Liver (tissue), 9 donors: Measurements from ENCODE around the gene PPP6R2. TPM values are rescaled to one million over a fixed set of nuclear protein-coding genes. Genes with fewer than 3 reads are reported as not detected.

Source experiments
- DNase-seq: peaks from one replicate; pipeline ENCODE4 v3.0.0-alpha.2; 2017; ENCODE audit warnings: low spot score
- H3K27ac ChIP-seq, 2 donors: one replicate each; pipeline ENCODE4 v1.7.0; 2013; ENCODE audit warnings: inconsistent platforms in 2 of 2, low read length in 2 of 2, control low read depth in 1 of 2, low read depth in 1 of 2, mild to moderate bottlenecking in 1 of 2
- H3K27me3 ChIP-seq, 4 donors: one replicate each; pipeline versions ENCODE4 v1.6.1 to v1.7.0; 2013; ENCODE audit warnings: low read length in 3 of 4, inconsistent platforms in 1 of 4, mild to moderate bottlenecking in 1 of 4, moderate library complexity in 1 of 4; ENCODE audit not compliant: control insufficient read depth in 4 of 4, insufficient read depth in 4 of 4
- H3K36me3 ChIP-seq, 4 donors: one replicate each; pipeline versions ENCODE4 v1.6.1 to v1.7.0; 2013; ENCODE audit warnings: low read length in 3 of 4, mild to moderate bottlenecking in 3 of 4, low read depth in 1 of 4, moderate library complexity in 1 of 4; ENCODE audit not compliant: control insufficient read depth in 4 of 4, insufficient read depth in 3 of 4
- H3K4me1 ChIP-seq, 4 donors: one replicate each; pipeline versions ENCODE4 v1.6.1 to v1.7.0; 2013; ENCODE audit warnings: low read length in 3 of 4, mild to moderate bottlenecking in 3 of 4, moderate library complexity in 1 of 4; ENCODE audit not compliant: control insufficient read depth in 4 of 4, insufficient read depth in 4 of 4
- H3K4me3 ChIP-seq, 3 donors: one replicate each; pipeline versions ENCODE4 v1.6.1 to v1.7.0; 2013; ENCODE audit warnings: low read length in 3 of 3, control low read depth in 1 of 3, low read depth in 1 of 3, mild to moderate bottlenecking in 1 of 3
- H3K9ac ChIP-seq, 2 donors: one replicate each; pipeline ENCODE4 v1.7.0; 2013; ENCODE audit warnings: low read length in 2 of 2, mild to moderate bottlenecking in 2 of 2, moderate library complexity in 2 of 2, control low read depth in 1 of 2, low read depth in 1 of 2
- H3K9me3 ChIP-seq, 4 donors: one replicate each; pipeline versions ENCODE4 v1.6.1 to v1.7.0; 2013; ENCODE audit warnings: low read length in 3 of 4; ENCODE audit not compliant: control insufficient read depth in 4 of 4
- FOXA1 ChIP-seq: IDR thresholded peaks from 2 replicates; pipeline ENCODE4 v1.6.1; 2016; ENCODE audit warnings: antibody characterized with exemption
- FOXA2 ChIP-seq: IDR thresholded peaks from 2 replicates; pipeline ENCODE4 v1.6.1; 2016; ENCODE audit warnings: antibody characterized with exemption
- GABPA ChIP-seq, 2 donors: IDR thresholded peaks in 1 of 2; conservative IDR thresholded peaks in 1 of 2; 2 replicates each; pipeline ENCODE4 v1.6.1; 2016; ENCODE audit warnings: antibody characterized with exemption in 2 of 2, mild to moderate bottlenecking in 1 of 2, moderate library complexity in 1 of 2
- HNF4A ChIP-seq, 2 donors: conservative IDR thresholded peaks; 2 replicates each; pipeline ENCODE4 v1.6.1; 2016; ENCODE audit warnings: antibody characterized with exemption in 2 of 2, mild to moderate bottlenecking in 2 of 2
- JUND ChIP-seq, 2 donors: IDR thresholded peaks; 2 replicates each; pipeline ENCODE4 v1.6.1; 2016; ENCODE audit warnings: antibody characterized with exemption in 2 of 2
- MAX ChIP-seq: IDR thresholded peaks from 2 replicates; pipeline ENCODE4 v1.6.1; 2016; ENCODE audit warnings: antibody characterized with exemption
- NR2F2 ChIP-seq: IDR thresholded peaks from 2 replicates; pipeline ENCODE4 v1.6.1; 2016; ENCODE audit warnings: antibody characterized with exemption
- RXRA ChIP-seq, 2 donors: IDR thresholded peaks; 2 replicates each; pipeline ENCODE4 v1.6.1; 2017 to 2018; ENCODE audit warnings: antibody characterized with exemption in 2 of 2, mild to moderate bottlenecking in 1 of 2
- SP1 ChIP-seq: IDR thresholded peaks from 2 replicates; pipeline ENCODE4 v1.6.1; 2018; ENCODE audit warnings: antibody characterized with exemption, mild to moderate bottlenecking
- TAF1 ChIP-seq: conservative IDR thresholded peaks from 2 replicates; pipeline ENCODE4 v1.6.1; 2016; ENCODE audit warnings: antibody characterized with exemption, mild to moderate bottlenecking
- YY1 ChIP-seq: IDR thresholded peaks from 2 replicates; pipeline ENCODE4 v1.6.1; 2016; ENCODE audit warnings: antibody characterized with exemption, mild to moderate bottlenecking
- ZBTB33 ChIP-seq: IDR thresholded peaks from 2 replicates; pipeline ENCODE4 v1.6.1; 2016; ENCODE audit warnings: antibody characterized with exemption
- WGBS: extraction: QIAGEN DNeasy Blood & Tissue Kit; methylation state at CpG from one replicate; pipeline ENCODE4 v1.1.7; 2013; 5-methylcytosine and 5-hydroxymethylcytosine counted together
- polyA plus RNA-seq, 2 donors: library from polyadenylated mRNA; stranded (reverse) in 1 of 2; unstranded in 1 of 2; fragments of 200-250 nt in 1 of 2; fragments of >200 nt in 1 of 2; fragmentation: Nextera tagmentation in 1 of 2; extraction: Ambion mirVana in 1 of 2; gene quantifications; one replicate each; pipeline versions ENCODE4 v1.2.1 to v1.2.3, GENCODE V29; 2013 to 2015
- total RNA-seq, 2 donors: library from RNA; depleted of rRNA; stranded (reverse); fragments of >200 nt; gene quantifications; one replicate each; pipeline ENCODE4 v1.2.3, GENCODE V29; 2014
- TF ChIP-seq, protein P1 (sequence below): fragments of 150-350 bp; IDR thresholded peaks from 2 replicates; pipeline ENCODE4 v1.5.1; 2017; ENCODE audit warnings: improper control_type of control experiment, low read depth, low read length; ENCODE audit not compliant: missing input control
- TF ChIP-seq, protein P2 (sequence below): IDR thresholded peaks from 2 replicates; pipeline ENCODE4 v1.6.1; 2016; ENCODE audit warnings: antibody characterized with exemption
- donor health status: healthy.
- donor health status: healthy.
- donor health status: healthy.
- donor health status: healthy.
- donor health status: healthy.

The PPP6R2 gene
- total and polyA plus RNA-seq, 4 donors, result 28.8 to 117 (median 47.2) TPM

DNA sequence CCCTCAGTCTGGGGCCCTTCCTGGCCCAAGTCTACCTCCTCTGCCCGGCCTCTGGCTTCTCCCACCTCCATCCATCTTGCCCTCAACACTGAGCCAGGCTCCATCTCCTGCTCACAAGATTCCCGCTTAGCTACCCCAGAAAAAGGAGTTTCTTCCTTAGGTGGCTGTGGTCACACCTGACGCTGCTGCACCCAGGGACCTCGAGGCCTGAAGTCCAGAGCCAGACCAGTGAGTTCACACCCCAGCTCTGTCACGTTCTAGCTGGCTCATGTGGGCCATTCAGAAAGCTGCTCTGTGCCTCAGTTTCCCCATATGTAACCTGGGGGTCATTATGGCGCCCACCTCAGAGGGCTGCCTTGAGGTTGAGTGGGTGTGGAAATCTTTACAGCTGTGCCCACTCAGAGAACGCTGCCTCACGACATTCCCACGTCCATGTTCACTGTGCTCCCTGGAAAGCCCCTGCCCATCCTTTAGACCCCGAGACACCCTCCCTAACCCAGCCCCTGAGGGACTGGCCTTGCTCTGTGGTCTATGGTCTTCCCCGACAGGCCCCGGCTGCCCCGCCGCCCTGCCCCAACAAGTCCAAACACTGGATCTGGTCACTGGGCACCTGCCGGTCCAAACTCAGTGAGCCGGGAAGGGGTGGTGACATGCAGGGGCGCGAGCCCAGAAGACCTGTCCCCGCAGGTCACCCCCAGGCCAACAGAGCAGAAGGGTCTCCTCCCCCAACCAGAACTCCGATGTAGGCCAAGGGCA, 45.4 kb upstream of the PPP6R2 start:
- 38% methylated on average over 20 of the region's 20 CpGs for WGBS
- DNase-seq, result no peak
- no peaks in the 10 kb centered on the region for H3K36me3 ChIP-seq
- TF ChIP-seq HNF4A (conservative IDR thresholded peaks at IDR 0.05) (peak in 1 of 2 donors; percentile 27), FOXA2 (no peak), FOXA1 (no peak), MAX (no peak)
- no peaks in the 10 kb centered on the region for H3K27me3 ChIP-seq
- no peaks in the 10 kb centered on the region for H3K9me3 ChIP-seq
- peak overlapping the region in 2 of 3 donors; percentile 12 to 36 for H3K4me3 ChIP-seq
- no peak overlapping the region for H3K9ac ChIP-seq
- H3K27ac ChIP-seq, result peak overlapping the region; percentile 31 to 70
- peaks cover 55 to 93% (median 77%) of the 10 kb centered on the region in 4 donors for H3K4me1 ChIP-seq

DNA sequence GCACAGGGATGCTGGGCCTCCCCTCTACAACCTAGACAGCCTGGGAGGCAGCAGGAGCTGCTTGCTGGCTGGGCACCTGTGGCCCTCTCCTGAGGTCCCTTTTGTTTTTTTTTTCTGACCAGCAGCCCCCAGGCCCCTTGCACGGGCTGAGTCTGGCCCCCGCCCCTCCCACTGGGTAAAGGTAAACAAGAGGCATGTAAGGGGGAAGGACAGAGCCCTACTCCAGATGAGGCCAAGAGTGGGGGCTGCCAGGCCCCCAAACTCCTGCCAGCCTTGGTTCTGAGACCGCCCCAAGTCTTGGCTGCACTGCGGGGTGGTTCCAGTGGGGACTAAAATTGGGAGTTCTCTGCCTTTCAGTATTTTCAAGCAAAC, 44.9 kb upstream of the PPP6R2 start:
- Histone ChIP-seq H3K36me3 (no peaks in the 10 kb centered on the region), H3K4me1 (peaks cover 52 to 93% (median 76%) of the 10 kb centered on the region in 4 donors), H3K4me3 (peak overlapping the region in 1 of 3 donors; percentile 36), H3K27me3 (no peaks in the 10 kb centered on the region), H3K9me3 (no peaks in the 10 kb centered on the region), H3K27ac (peak overlapping the region; percentile 16 to 31), H3K9ac (no peak overlapping the region)
- TF ChIP-seq HNF4A (conservative IDR thresholded peaks at IDR 0.05), result no peak
- TF ChIP-seq JUND (IDR thresholded peaks at IDR 0.05), result no peak
- TF ChIP-seq ZBTB33, result no peak
- no peak for TF ChIP-seq YY1
- no peak for TF ChIP-seq GABPA (IDR thresholded peaks at IDR 0.05 in 1 of 2, conservative IDR thresholded peaks at IDR 0.05 in 1 of 2)
- no peak for TF ChIP-seq NR2F2
- TF ChIP-seq, protein P1, sequence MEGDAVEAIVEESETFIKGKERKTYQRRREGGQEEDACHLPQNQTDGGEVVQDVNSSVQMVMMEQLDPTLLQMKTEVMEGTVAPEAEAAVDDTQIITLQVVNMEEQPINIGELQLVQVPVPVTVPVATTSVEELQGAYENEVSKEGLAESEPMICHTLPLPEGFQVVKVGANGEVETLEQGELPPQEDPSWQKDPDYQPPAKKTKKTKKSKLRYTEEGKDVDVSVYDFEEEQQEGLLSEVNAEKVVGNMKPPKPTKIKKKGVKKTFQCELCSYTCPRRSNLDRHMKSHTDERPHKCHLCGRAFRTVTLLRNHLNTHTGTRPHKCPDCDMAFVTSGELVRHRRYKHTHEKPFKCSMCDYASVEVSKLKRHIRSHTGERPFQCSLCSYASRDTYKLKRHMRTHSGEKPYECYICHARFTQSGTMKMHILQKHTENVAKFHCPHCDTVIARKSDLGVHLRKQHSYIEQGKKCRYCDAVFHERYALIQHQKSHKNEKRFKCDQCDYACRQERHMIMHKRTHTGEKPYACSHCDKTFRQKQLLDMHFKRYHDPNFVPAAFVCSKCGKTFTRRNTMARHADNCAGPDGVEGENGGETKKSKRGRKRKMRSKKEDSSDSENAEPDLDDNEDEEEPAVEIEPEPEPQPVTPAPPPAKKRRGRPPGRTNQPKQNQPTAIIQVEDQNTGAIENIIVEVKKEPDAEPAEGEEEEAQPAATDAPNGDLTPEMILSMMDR, result no peak
- no peak for TF ChIP-seq SP1
- TF ChIP-seq FOXA2, result no peak
- TF ChIP-seq MAX, result no peak
- TF ChIP-seq, protein P2, sequence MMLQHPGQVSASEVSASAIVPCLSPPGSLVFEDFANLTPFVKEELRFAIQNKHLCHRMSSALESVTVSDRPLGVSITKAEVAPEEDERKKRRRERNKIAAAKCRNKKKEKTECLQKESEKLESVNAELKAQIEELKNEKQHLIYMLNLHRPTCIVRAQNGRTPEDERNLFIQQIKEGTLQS, result no peak
- TF ChIP-seq FOXA1, result no peak
- TF ChIP-seq RXRA (IDR thresholded peaks at IDR 0.05), result no peak
- no peak for TF ChIP-seq TAF1
- 54% methylated on average over 4 of the region's 4 CpGs for WGBS
- no peak for DNase-seq
